Gastroesophageal sphincter (tissue), 4 donors: ENCODE measurements around the gene TEX2. TPM values are rescaled to one million over a fixed set of nuclear protein-coding genes. Genes with fewer than 3 reads are reported as not detected.

Source experiments
- ATAC-seq: fragments of 150-250 bp; one replicate; pipeline ENCODE4 v1.9.1; 2016; ENCODE audit warnings: mild to moderate bottlenecking, moderate library complexity
- H3K27ac ChIP-seq, 4 donors: fragments of 200-600 bp; sonication (generic) in 3 of 4; 1 replicate in 3 of 4; 2 replicates in 1 of 4; pipeline ENCODE4 v1.5.1; 2016 to 2019
- H3K27me3 ChIP-seq: fragments of 200-600 bp; sonication (generic); one replicate; pipeline ENCODE4 v1.5.1; 2019
- H3K36me3 ChIP-seq, 2 donors: fragments of 200-600 bp; sonication (generic); one replicate each; pipeline ENCODE4 v1.5.1; 2019; ENCODE audit warnings: control low read depth in 1 of 2
- H3K4me1 ChIP-seq, 3 donors: fragments of 200-600 bp; sonication (generic); 1 replicate in 2 of 3; 2 replicates in 1 of 3; pipeline ENCODE4 v1.5.1; 2016 to 2019; ENCODE audit warnings: control low read depth in 2 of 3
- H3K4me3 ChIP-seq, 2 donors: fragments of 200-600 bp; sonication (generic); one replicate each; pipeline ENCODE4 v1.5.1; 2019; ENCODE audit warnings: mild to moderate bottlenecking in 1 of 2, moderate library complexity in 1 of 2
- H3K9me3 ChIP-seq, 3 donors: fragments of 200-600 bp; sonication (generic); one replicate each; pipeline ENCODE4 v1.5.1; 2017 to 2019; ENCODE audit warnings: control low read depth in 2 of 3
- EP300 ChIP-seq: sonication (generic); formaldehyde crosslinking; IDR thresholded peaks from one replicate; pipeline ENCODE4 v1.6.1; 2017; ENCODE audit warnings: antibody characterized with exemption, mild to moderate bottlenecking
- POLR2A ChIP-seq, 2 donors: fragments of 450-650 bp; IDR thresholded peaks; one replicate each; pipeline ENCODE4 v1.6.1; 2017; ENCODE audit warnings: antibody characterized with exemption in 2 of 2, mild to moderate bottlenecking in 2 of 2, moderate library complexity in 1 of 2
- POLR2AphosphoS5 ChIP-seq: sonication (generic); formaldehyde crosslinking; IDR thresholded peaks from one replicate; pipeline ENCODE4 v1.6.1; 2017; ENCODE audit warnings: antibody characterized with exemption
- WGBS, 2 donors: methylation state at CpG; one replicate each; pipeline ENCODE4 v1.1.5; 2018; ENCODE audit warnings: low coverage in 1 of 2; 5-methylcytosine and 5-hydroxymethylcytosine counted together
- total RNA-seq, 4 donors: library from RNA; depleted of rRNA; stranded (reverse); fragments of >200 nt; gene quantifications; one replicate each; pipeline ENCODE4 v1.1.0, GENCODE V29; 2016
- TF ChIP-seq, protein P1 (sequence below), 4 experiments: fragments of 200-600 bp in 2 of 4; fragments of 450-650 bp in 2 of 4; sonication (generic) in 1 of 4; IDR thresholded peaks; one replicate each; pipeline ENCODE4 v1.5.1; 2017 to 2019; ENCODE audit warnings: antibody characterized with exemption in 4 of 4, mild to moderate bottlenecking in 2 of 4, moderate library complexity in 2 of 4

TEX2 gene
- total RNA-seq, 4 donors from 2014 or later = 37.8 to 60.9 (median 47.0) TPM

DNA sequence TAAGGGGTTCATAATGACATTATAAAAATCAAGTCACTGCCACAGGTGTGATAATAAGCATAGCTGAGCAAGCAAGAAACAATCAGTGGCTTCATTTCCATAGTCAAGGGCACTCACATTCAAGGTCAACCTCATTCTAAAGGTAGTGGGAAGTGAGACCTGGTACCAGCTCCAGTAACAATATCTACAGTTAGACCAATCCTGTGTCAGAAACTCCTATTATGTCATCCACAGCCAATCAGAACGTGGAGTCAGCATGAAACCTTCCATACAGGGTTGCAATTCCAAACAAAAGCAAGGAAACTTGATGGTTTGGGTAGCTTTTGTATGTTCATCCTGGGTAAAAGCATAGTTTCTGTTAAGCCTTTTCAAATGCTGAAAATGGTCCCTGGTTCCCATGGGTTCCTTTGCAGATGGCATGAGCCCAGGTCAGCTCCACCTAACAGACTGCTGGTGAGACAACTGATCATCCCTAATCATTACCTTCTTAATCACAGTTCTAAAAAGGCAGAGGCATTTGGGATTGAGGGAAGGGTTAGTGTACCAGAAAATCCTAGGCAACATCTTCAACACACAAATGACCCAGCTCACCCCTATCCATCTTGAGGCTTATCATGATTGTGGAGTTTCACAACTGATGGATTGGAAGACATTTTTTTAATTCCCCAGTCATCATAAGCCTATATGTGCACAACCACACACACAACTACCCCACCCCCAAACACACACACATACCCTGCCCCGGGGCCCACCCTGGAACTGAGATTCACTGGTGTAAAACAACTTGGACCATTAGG, 30.4 kb downstream of the TEX2 start:
- H3K4me1 ChIP-seq = peaks cover 7 to 27% (median 14%) of the 10 kb centered on the region in 3 donors
- H3K27ac ChIP-seq = no peak overlapping the region
- H3K36me3 ChIP-seq = no peaks in the 10 kb centered on the region
- no peaks in the 10 kb centered on the region for H3K9me3 ChIP-seq
- no peak for ATAC-seq
- H3K27me3 ChIP-seq = no peaks in the 10 kb centered on the region
- 80% methylated on average over 1 of the region's 2 CpGs; no CpG with 5 or more reads in 1 of the 2 donors for WGBS, 2 donors
- TF ChIP-seq, protein P1, sequence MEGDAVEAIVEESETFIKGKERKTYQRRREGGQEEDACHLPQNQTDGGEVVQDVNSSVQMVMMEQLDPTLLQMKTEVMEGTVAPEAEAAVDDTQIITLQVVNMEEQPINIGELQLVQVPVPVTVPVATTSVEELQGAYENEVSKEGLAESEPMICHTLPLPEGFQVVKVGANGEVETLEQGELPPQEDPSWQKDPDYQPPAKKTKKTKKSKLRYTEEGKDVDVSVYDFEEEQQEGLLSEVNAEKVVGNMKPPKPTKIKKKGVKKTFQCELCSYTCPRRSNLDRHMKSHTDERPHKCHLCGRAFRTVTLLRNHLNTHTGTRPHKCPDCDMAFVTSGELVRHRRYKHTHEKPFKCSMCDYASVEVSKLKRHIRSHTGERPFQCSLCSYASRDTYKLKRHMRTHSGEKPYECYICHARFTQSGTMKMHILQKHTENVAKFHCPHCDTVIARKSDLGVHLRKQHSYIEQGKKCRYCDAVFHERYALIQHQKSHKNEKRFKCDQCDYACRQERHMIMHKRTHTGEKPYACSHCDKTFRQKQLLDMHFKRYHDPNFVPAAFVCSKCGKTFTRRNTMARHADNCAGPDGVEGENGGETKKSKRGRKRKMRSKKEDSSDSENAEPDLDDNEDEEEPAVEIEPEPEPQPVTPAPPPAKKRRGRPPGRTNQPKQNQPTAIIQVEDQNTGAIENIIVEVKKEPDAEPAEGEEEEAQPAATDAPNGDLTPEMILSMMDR (IDR thresholded peaks at IDR 0.05) = no peak
- TF ChIP-seq EP300 (no peak), POLR2A (IDR thresholded peaks at IDR 0.05) (no peak), POLR2AphosphoS5 (no peak)
- H3K4me3 ChIP-seq = no peak overlapping the region

DNA sequence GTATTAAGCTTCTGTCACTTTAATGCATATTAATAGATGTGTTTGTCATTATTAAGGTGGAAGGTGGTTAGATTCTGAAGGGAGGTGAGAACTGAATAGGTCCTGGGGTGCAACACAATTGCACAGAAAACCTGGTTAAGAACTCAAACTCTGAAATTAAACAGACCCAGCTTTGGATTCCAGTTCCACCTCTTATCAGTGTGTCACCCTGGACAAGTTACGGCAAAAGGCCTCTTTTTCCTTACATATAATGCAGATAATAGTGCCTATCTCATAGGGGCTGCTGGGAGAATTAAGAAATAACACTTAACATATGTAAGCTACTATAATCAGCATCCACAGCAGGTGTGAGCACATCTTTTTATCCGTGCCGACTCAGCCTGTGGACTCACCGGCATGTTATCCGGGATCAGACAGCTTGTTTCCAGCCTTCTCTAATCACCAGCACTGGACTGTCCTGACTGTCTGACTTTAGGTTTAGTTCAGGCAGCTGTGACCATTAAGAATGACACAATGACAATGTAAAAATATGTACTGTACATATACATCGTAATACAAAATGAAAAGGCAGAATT, 31.4 kb downstream of the TEX2 start:
- H3K27me3 ChIP-seq = no peaks in the 10 kb centered on the region
- H3K4me1 ChIP-seq = peaks cover 7 to 27% (median 14%) of the 10 kb centered on the region in 3 donors
- ATAC-seq = no peak
- WGBS, 2 donors = 75 to 88% methylated on average over 6 of the region's 6 CpGs
- no peak overlapping the region for H3K4me3 ChIP-seq
- H3K36me3 ChIP-seq = no peaks in the 10 kb centered on the region
- no peaks in the 10 kb centered on the region for H3K9me3 ChIP-seq
- peak overlapping the region in 3 of 4 donors; percentile 71 to 90 (median 79) for H3K27ac ChIP-seq
- TF ChIP-seq POLR2AphosphoS5 (no peak), POLR2A (IDR thresholded peaks at IDR 0.05) (no peak), EP300 (no peak)
- TF ChIP-seq, protein P1 (IDR thresholded peaks at IDR 0.05) = no peak

DNA sequence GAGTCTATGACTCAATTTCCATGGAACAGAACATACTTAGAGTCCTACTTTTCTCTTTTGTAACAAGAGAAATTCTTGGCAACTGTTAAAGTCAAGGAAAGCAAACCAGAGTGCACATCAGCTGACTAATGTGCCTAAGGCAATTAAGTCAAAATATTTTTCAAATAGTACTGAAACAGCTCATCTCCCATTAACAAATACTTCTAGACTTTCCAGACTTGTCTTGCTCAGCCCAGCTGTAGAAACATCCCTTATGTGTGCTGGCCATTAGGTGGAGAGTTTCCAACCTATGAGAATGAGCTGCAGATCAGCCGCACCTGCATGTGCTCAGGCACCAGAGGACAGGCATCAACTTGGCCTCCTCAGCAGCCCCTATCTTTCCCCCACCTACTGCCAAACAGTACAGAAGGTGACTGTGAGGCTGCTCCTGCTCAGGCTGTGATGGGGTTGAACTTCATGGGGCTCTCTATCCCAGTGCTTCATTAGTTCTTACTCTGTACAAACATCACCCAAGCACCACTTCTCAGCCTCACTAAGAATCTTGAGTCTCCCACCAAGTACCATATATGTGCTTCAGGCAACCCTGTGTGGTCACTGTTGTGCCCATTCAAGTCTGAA, 32.2 kb downstream of the TEX2 start:
- TF ChIP-seq POLR2AphosphoS5 = peak; percentile 82
- TF ChIP-seq, protein P1 (IDR thresholded peaks at IDR 0.05) = no peak
- Histone ChIP-seq H3K27me3 (no peaks in the 10 kb centered on the region), H3K4me1 (peaks cover 7 to 27% (median 14%) of the 10 kb centered on the region in 3 donors), H3K9me3 (no peaks in the 10 kb centered on the region), H3K4me3 (no peak overlapping the region), H3K27ac (peak overlapping the region; percentile 35 to 90 (median 75)), H3K36me3 (no peaks in the 10 kb centered on the region)
- 43 to 67% methylated on average over 1 of the region's 1 CpG for WGBS, 2 donors
- peak; percentile 91 for ATAC-seq

DNA sequence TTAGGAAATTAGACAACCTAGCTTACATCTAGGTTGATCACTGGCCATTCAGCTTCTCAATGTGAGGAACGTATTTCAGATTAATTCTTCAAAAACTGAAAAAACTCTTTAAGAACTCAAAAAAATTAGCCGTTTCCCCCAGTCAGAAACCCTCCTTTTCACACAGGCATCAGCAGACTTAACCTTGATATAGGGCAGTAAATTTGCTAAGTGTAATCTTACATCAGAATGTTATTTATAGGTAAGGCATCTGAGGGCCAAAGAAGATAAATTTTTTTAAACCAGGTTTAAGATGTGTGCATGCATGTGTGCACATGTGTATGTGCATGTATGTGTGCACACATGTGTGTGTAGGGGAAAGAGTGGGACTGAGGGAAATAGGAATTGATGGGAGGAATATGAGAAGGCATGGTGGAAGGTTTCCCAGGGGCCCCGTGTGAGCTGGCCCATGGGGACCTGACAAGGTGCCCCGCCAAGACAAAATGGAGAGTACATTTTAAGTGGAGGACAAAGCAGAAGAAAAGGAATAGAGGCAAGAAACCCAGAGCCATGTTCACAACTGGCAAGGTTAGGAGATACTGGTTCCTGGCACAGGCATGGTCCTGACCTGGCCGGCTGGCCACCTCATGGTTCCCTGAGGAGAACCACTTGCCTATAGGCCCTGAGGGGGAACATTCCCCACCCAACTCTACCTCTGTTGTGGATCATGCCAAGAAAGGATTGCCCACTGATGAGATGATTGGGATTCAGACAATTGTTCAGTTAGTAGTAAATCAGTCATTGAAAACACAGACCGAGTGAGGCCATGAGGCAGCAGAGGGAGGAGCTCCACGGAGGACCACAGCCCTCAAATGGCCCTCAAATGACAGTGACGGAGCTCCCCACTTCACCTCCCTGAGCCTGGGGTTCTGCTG, 33.0 kb downstream of the TEX2 start:
- Histone ChIP-seq H3K27ac (peak overlapping the region; percentile 0 to 90 (median 75)), H3K27me3 (no peaks in the 10 kb centered on the region), H3K36me3 (no peaks in the 10 kb centered on the region), H3K4me1 (peaks cover 7 to 27% (median 14%) of the 10 kb centered on the region in 3 donors), H3K4me3 (no peak overlapping the region), H3K9me3 (no peaks in the 10 kb centered on the region)
- ATAC-seq = no peak
- no peak for TF ChIP-seq EP300
- no peak for TF ChIP-seq POLR2AphosphoS5
- TF ChIP-seq POLR2A (IDR thresholded peaks at IDR 0.05) = no peak
- TF ChIP-seq, protein P1 (IDR thresholded peaks at IDR 0.05) = no peak
- 73 to 84% methylated on average over 5 to 7 of the region's 8 CpGs for WGBS, 2 donors
